CD1c-positive myeloid dendritic cell (primary cell): ENCODE data around the gene HPCAL1.
A peak's percentile ranks its signal among the peaks of the same experiment; 100 is the strongest.

Experiments used
- DNase-seq: peaks from one replicate; pipeline ENCODE4 v3.0.0-alpha.2; 2016; ENCODE audit errors: extremely low spot score

Gene HPCAL1

DNA sequence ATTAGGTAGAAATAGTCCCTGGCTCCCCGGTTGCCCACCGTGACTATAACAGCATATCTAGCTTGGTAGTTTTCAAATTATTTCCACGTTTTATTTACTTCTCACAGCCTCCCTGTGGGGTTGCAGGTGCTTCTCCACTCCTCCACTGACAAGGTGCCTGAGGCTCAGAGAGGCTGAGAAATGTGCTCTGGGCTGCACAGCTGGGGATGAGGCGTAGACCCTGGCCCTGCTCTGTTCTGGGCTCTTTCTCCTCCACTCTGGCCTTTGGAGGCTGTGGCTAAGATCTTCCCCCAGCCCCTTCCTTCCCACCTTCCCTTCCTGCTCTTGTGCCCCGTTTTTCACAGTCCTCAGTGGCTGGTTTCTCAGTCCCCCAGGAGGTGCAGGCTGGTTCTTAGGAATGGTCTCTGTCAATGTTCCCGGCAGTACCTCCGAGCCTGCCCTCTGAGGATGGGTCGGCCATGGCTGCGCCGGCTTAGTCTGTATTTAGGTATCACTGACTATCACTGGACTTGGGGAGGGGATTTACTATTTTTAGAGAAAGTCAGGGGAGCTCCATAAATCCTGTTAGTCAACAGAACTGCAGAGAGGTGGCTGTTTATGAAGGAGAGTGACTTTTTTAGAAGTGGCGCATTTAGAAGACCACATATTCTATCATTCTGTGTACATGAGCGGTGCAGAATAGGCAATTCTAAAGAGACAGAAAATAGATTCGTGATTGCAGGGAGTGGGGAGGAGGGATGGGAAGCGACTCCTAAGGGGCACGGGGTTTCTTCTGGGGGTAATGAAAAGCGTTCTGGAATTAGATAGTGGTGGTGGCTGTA is 35.0 kb downstream of the HPCAL1 start:
- DNase-seq, result no peak

DNA sequence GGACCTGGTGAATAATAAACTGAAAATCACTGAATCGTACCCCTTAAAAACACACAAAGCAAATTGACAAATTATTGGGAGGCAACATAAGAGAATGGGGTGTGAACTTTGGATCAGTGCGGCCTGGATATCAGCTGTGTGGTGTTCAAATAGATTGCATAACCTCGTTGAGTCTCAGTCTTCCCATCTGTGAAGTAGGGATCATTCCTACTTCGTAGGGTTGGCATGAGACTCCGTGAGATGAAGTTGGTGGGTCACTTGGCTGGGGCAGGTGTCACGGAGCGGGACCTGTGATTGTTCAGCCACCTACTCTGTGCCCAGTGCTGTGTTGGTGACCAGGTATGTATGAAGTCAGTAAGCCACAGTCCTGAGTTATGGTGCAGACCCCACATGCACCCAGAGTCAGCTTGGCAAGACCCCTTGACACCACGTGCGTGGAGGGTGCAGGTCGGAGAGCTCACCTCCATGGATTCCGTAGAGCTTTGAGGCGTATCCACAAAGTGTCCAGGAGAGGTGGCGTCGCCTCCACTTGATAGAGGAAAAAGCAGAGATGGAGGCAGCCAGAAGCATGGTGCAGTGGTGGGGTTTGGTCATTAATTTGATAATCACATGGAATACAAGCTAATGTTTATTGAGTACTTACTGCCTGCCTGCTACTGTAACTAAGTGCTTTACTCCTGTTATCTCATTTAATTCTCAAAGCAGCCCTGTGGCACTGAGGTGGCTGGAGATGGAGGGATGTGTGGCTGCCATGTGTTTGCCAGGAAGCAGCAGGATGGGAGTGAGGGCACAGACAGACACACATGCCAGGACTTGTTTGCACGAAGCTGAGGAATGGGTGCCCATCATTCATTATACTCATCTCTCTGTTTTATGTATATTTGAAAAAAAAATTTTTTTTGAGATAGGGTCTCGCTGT is 35.8 kb downstream of the HPCAL1 start:
- no peak for DNase-seq

DNA sequence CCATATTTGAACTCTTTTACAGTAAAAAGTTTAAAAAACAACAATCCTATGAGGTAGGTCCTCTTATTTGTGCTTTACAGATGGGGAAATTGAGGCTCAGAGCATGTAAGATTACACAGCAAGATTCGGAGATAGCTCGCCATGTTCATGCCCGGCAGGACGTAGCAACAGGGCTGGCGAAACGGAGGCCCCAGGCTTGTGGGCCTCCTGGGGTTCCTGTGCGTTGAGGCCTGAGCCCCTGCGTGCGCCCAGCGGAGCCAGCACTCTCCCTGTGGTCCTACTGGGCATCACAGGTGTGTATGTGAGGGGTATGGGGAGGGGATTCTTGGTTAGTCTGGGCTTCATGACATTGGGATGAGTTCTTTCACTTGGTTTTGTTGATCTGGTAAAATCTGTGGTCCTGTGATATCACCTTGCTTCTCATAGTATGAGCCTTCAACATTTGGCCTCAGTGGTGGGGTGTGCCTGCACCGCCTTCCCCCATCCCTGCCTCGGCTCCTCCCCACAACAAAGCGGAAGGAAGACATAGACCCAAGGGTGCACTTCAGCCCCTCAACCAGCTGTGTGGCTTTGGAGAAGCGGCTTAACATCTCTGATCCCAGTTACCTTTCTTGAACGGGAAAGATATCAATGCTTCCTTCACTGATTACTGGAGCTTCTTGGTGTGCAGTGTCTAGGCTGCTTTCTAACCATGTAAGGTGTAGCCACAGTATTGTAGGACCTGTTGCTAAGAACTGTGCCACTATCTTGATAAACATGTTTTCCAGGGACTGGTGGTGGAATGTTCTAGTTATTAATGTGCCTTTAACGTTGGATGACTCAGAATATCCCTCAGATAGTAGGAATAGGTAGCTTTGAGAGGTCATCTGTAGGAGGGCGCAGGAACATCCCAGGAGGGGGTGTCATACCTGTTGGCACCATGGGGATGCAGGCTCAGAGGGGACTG is 37.2 kb downstream of the HPCAL1 start:
- no peak for DNase-seq

DNA sequence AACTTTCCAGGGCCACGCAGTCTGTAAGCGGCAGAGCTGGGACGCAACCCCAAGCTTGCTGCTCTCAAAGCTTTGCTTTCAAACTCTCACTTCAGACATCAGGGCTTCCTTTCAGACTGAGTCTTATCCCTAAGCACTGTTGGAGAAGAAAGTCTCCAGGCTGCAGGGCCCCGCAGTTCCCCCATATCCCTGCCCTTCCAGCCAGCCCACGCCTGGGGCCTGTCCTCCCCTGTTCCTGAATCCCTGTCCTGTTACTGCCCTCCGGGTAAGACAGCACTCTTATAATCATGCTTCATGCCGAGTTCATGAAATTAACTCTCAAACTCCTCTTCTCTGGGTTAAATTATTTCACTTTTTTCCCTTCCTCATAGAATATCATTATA is 37.9 kb downstream of the HPCAL1 start:
- no peak for DNase-seq

DNA sequence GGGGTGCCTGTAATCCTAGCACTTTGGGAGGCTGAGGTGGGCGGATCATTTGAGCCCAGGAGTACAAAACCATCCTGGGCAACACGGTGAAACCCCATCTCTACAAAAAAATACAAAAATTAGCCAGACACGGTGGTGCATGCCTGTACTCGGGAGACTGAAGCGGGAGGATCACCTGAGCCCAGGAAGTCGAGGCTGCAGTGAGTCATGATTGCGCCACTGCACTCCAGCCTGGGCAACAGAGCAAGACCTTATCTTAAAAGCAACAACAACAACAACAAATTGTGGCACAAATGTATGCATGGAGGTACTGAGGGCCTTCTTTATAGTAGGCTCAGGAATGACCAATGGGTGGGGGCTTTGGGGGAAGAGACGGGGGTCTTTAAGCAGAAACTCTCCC is 38.5 kb downstream of the HPCAL1 start:
- no peak for DNase-seq

DNA sequence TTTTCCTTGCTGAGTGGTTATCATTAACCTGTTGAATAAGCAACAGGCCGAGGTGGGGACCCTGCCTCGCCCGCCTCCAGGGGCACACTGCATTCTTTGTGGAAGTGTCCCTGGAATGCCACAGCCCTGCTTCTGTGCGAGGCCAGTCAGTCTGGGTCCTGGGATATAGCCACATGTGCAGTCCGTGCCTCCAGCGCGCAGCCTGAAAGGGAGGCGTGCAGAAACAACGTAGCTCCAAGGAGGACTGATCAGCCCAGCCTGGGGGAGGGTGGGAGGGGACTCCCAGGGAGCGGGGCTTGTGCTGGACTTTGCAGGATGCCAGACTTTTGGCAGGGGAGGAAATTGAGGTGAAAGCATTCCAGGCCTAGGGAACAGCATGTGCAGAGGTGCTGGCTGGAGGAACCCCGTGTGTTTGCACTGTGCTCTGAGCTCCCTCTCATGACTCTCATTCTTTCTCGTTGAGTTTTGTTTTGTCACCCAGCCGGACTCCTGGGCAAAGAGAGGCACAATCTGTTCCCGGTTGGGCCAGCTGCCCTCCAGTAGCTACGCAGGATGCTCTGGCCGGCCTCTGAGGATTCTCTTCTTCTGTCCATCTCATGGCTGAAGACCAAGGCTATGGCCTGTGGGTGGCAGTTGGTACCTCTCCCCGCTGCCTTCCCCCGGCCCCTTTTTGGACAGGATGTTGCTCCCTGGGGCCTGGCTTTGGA is 39.7 kb downstream of the HPCAL1 start:
- no peak for DNase-seq

DNA sequence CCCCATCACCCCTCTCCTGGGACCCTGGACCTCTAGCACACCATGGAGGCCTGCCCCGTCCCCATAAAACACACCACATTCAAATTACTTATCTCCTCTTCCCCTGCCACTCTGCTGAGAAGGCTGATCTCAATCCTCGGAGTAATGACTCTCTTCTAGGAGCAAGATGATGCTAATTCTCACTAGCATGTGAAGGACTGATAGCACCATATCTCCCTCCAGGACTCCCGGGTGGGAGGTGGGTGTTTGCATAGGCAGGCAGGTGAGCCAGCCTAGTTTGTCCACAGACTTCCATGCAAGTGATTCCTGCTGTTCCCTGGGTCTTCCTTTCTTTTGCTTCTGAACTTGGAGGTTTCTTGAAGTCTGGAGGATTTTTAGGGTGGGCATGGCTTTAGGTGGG is 40.5 kb downstream of the HPCAL1 start:
- DNase-seq, result no peak

DNA sequence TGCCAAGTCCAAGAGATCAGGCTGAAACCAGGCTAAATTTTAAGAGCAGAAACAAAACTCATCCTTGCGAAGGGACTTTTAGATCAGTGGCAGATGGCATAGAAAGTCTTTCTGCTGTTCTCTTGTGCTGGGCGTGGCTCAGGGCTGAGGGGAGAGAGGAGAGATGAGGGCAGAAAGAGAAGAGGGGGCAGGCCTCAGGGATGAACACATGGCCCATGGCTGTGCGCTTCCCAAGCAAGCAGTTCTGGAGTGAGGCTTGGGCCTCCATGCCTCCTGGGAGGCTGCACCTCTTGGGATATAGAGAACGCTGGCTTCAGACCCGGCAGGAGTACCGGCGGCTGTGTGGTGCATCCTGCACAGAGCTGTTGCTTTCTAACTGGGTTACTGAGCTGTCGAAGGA is 41.0 kb downstream of the HPCAL1 start:
- no peak for DNase-seq

DNA sequence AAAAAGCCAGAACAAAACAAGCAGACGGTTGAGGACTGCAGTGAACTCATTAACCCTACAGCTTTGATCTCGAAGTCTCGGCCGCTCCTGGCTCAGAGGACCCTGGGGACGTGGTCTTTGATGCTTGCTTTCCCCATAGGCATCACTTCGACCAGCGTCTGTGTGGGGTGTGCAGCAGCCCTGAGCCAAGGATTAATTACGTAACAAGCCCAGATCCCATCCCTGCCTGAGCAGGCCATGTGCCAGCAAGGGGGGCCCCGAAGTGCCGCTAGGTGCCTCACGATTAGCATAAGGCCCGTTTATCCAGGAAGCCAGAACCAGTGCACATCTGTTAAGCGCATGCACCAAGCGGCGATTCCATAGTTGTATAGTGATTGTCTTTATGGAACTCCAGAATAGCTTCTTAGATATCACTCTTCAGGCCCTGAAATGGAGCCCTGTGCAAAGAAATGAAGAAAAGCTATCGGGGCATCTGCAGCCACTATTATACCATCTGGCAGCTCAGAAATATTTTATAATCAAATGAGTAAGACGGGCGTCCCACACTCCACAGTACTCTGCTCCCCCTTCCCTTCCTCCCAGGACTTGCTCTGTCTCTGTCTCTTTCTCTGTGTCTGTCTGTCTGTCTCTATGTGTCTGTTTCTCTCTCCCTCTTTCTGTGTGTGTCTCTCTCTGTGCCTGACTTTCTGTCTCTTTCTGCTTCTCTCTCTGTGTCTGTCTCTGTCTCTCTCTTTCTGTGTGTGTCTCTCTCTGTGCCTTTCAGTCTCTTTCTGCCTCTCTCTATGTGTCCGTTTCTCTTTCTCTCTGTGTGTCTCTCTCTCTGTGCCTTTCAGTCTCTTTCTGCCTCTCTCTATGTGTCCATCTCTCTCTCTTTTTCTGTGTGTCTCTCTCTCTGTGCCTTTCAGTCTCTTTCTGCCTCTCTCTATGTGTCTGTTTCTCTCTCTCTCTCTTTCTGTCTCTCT is 41.7 kb downstream of the HPCAL1 start:
- DNase-seq, result no peak

DNA sequence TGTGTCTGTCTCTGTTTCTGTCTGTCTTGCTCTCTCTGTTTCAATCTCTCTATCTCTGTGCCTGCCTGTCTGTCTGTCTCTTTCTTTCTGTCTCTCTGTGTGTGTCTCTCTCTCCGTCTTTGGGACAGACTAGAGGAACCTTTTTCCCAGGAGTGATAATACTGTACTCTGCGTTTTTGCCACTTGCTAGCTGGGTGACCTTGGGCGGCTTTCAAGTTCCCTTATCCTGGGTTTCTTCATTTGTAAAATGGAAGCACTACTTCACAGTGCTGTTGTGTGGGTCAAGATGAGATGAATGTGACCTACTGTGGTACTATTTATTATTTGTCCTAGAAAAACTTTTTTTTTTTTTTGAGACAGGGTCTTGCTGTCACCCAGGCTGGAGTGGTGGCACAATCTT is 42.4 kb downstream of the HPCAL1 start:
- DNase-seq, result peak; percentile 50

DNA sequence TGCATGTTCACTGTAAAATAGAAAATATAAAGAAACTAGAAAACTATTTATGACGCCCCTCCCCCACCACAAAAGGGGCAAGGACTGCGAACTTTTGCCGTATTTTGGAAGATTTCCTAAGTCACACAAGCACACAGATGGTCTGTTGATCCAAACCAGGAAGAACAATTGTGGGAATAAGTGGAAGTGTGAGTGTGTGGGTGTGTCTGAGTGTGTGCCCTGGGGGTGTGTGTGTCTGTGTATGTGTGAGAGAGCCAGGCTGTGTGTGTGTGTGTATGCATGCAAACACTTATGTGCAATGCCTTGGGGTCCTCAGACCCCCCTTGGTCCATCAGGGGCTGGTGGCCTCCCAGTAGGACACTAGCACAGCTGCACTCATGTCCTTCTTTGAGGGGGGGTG is 43.1 kb downstream of the HPCAL1 start:
- DNase-seq, result peak; percentile 53

DNA sequence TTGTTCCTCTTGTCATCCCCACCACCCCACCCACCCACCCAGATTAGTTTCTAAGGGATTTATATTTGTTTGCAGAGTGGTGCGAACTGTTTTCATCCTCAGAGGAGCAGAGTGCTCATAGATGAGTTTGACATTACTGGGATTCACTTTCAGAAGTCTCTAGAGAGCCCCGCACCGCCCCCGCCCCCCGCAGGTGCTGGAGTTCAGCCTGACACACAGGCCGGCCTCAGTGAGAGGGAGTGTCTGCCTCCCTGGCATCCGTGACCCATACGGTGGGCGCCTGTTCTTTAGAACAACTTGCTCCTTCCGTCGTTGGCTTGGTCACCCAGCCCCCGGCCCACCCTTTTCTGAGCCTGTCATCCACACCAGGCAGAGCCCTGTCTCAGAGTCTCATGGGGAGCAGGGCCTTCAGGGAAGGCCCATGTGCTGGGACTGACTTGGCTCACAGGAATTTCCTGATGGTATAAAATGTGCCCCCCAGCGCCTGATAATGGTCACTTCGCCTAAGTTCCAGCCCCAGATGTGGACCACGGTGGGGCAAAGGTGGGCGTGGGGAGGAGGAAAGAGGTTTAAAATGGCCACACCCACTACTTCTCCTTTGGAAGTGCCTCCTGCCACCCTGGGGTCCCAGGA is 44.3 kb downstream of the HPCAL1 start:
- no peak for DNase-seq

DNA sequence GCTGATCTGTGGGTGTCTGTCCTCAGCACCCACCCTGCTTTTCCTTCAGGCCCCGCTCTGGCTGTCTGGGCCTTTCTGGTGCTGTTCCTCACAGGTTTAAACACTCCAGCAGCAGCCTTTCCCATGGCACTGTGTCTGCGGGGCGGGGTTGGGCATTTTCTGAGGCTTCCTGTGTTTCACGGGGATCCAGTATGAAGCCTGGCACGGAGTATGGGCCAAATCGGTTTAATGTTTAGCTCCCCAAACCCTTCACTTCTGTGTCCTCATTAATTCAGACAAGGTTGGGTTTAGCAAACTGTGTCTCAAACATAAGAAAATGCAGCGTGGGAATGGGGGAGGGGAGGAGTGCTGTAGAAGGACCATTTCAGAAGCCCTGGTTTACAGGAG is 44.9 kb downstream of the HPCAL1 start:
- no peak for DNase-seq

DNA sequence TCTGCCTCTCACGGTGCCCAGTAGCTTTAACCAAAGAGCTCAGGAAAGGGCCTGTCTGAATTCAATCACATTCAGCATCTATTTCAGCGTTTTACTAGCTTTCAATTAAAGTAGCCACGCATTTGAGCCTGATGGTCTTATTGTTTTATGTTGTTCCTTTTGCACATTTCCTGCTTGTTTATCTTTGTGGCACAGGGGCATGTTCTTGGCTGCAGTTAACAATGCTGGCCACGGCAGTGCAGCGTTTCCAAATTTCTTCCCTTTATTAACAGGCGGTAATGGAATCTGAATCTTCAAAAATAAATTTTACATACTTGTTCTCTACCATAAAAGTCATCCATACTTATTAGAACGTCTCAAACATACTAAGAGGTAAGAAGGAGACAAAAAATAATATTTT is 46.2 kb downstream of the HPCAL1 start:
- DNase-seq, result no peak

DNA sequence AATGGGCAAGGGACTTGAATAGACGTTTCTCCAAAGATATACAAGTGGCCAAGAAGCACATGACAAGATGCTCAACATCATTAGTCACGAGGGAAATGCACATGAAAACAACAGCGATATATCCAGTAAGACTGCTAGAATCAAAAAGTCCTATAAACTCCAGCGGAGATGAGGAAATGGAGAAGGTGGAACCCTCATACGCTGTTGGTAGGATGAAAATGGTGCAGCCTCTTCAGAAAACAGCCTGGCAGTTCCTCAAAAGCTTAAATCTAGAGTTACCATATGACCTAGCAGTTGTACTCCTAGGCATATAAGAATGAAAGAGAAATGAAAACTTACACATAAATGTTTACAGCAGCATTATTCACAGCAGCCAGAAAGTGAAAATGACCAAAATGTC is 48.1 kb downstream of the HPCAL1 start:
- peak; percentile 82 for DNase-seq

DNA sequence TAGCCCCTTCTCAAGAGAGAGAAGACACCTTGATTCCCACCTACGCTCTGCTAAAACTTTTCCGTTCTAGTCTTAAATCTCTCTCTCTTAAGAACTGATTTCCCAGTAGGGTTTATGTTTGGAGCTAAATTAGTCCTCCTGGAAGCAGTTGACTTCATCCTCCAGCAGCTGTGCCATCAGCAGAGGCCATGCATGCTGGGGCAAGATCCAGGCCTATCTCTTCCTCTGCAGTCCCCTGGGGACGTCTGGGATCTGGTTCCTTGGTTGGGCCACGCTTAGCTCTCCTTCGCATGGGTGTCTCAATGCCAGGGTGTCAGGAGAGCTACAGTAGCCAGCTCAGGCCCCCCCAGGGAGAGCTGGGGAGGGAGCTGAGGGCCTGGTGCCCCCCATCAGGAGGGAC is 49.7 kb downstream of the HPCAL1 start:
- no peak for DNase-seq

DNA sequence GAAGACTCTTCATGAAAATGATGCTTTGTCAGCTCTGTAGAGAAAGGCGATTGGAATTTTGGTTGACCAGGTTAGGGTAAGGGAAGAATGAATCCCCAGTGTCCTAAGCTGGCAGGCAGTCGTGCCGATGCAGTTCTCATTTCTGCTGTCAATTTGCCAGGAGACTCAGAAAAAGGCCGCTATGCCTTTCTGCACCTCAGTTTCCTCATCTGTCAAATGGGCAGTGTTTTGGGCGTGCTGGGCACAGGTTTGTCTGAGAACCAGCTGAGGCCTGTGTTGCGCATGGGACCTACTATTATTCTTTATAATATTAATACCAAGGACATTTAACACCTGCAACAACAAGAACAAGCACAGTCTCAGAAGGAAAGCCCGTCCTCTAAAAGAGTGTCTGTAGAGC is 50.3 kb downstream of the HPCAL1 start:
- no peak for DNase-seq

DNA sequence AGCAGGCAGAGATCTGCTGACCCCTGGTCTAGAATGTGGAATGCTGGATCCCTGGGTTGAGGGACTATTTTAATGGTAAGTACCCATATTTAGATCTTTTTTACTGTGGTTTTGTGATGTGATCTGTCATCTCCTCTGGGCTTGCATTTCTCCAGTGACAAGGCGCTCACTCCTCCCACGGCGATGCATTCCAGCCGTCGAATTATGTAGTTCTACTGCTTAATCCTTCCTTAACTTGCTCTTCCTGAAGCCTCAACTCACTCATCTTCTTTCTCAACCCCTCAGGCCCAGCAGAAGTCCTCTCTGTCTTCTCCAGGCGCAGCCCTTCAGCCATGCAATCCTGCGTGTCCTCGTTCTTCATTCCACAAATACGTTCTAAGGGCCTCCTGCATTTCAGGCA is 51.2 kb downstream of the HPCAL1 start:
- no peak for DNase-seq

DNA sequence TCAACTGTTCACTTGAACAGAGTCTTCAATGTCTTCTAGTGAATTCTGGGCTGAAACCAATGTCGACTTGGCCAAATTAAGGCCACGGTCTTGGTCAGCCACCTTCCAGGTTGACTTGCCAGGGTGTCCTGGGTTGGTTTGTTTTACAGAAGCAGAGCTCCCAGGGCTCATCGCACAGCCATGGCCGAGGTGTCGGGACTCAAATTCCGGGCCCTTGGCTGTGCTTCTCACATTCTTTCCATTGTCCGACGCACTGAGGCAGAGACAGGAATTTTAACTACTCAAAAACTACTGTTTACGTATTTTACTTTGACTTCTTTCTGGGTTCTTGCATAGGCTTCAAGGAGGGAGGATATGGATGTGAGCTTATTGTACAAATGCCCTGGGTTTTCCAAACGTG is 51.7 kb downstream of the HPCAL1 start:
- no peak for DNase-seq
